Measurements from ENCODE around the gene CT55.
"Not testable (repeated sequence)": the region's sequence is repeated elsewhere in the genome, so short reads cannot be mapped to it uniquely, and the experiment has no call there.

Gene CT55

GRCh38 chrX:135154688-135155087 lies 16.5 kb downstream of the CT55 start:
- not testable (repeated sequence) for H3K27me3 ChIP-seq (ENCODE audit: insufficient read depth, low read length); H2BK12ac ChIP-seq (ENCODE audit: low read length); H3K36me3 ChIP-seq (ENCODE audit: control insufficient read depth in 1 of 2, insufficient read depth in 2 of 2, low read length in 2 of 2); H2BK120ac ChIP-seq (ENCODE audit: insufficient read depth, low read length, poor library complexity); H3K27ac ChIP-seq (ENCODE audit: low read depth, low read length); H2AFZ ChIP-seq (ENCODE audit: insufficient read depth, low read length, poor library complexity); H3K4me2 ChIP-seq (ENCODE audit: low read length); H3K23ac ChIP-seq (ENCODE audit: low read length); H2BK5ac ChIP-seq (ENCODE audit: low read depth, low read length, poor library complexity); H4K91ac ChIP-seq (ENCODE audit: low read depth, low read length); H3K79me2 ChIP-seq (ENCODE audit: control insufficient read depth, insufficient read depth, low read length, poor library complexity); DNase-seq; H3K4me3 ChIP-seq (ENCODE audit: low read depth, low read length); H4K12ac ChIP-seq (ENCODE audit: low read depth, low read length); H3K9ac ChIP-seq (ENCODE audit: low read length); H3K4ac ChIP-seq (ENCODE audit: low read depth, low read length); H2AK5ac ChIP-seq (ENCODE audit: low read length); H3K18ac ChIP-seq (ENCODE audit: low read length); H3K9me3 ChIP-seq (ENCODE audit: insufficient read depth, low read depth, low read length); H3K14ac ChIP-seq (ENCODE audit: low read length); H3K79me1 ChIP-seq (ENCODE audit: low read length); H4K8ac ChIP-seq (ENCODE audit: low read depth, low read length); H3K4me1 ChIP-seq (ENCODE audit: control insufficient read depth in 1 of 2, insufficient read depth in 2 of 2, low read length in 2 of 2)
- no CpG with 5 or more reads among the region's 3 CpGs for WGBS (ENCODE audit: extremely low coverage, insufficient coverage, insufficient read length)

DNA sequence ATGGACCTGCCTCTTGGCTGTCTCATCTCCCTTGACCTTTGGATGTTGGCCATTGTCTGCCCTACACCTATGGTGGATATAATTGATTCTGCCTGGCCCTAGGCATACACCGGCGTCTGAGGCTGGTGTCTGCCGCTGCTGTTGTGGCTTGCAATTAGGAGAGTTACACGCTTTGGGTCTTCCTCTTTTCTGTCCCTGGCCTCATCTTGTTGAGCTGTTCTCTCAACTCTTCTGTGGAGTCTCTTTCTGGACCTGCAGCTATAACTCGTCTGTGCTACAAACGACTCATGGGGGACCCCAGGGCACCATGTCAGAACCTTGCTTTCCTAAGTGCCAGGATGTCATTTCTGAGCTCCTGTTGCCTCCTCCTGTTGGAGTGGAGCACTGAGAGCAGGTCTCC lies 45.1 kb downstream of the CT55 start:
- not testable (repeated sequence) for H3K9ac ChIP-seq (ENCODE audit: low read length); H4K8ac ChIP-seq (ENCODE audit: low read depth, low read length); H4K12ac ChIP-seq (ENCODE audit: low read depth, low read length); H2BK12ac ChIP-seq (ENCODE audit: low read length); H3K36me3 ChIP-seq (ENCODE audit: control insufficient read depth in 1 of 2, insufficient read depth in 2 of 2, low read length in 2 of 2); H4K91ac ChIP-seq (ENCODE audit: low read depth, low read length); H2BK5ac ChIP-seq (ENCODE audit: low read depth, low read length, poor library complexity); H3K79me1 ChIP-seq (ENCODE audit: low read length); H3K9me3 ChIP-seq (ENCODE audit: insufficient read depth, low read depth, low read length); H3K27ac ChIP-seq (ENCODE audit: low read depth, low read length); H3K4me2 ChIP-seq (ENCODE audit: low read length); H3K79me2 ChIP-seq (ENCODE audit: control insufficient read depth, insufficient read depth, low read length, poor library complexity); H2AK5ac ChIP-seq (ENCODE audit: low read length); H2BK120ac ChIP-seq (ENCODE audit: insufficient read depth, low read length, poor library complexity); DNase-seq; H3K4me1 ChIP-seq (ENCODE audit: control insufficient read depth in 1 of 2, insufficient read depth in 2 of 2, low read length in 2 of 2); H2AFZ ChIP-seq (ENCODE audit: insufficient read depth, low read length, poor library complexity); H3K23ac ChIP-seq (ENCODE audit: low read length); H3K4ac ChIP-seq (ENCODE audit: low read depth, low read length); H3K4me3 ChIP-seq (ENCODE audit: low read depth, low read length); H3K18ac ChIP-seq (ENCODE audit: low read length); H3K27me3 ChIP-seq (ENCODE audit: insufficient read depth, low read length); H3K14ac ChIP-seq (ENCODE audit: low read length)
- whole genome bisulfite sequencing (ENCODE audit: extremely low coverage, insufficient coverage, insufficient read length): no CpG with 5 or more reads among the region's 6 CpGs

- H2AFZ ChIP-seq (ENCODE audit: insufficient read depth, low read length, poor library complexity); H3K4me2 ChIP-seq (ENCODE audit: low read length); DNase-seq; H3K4ac ChIP-seq (ENCODE audit: low read depth, low read length); H3K4me3 ChIP-seq (ENCODE audit: low read depth, low read length); H3K27me3 ChIP-seq (ENCODE audit: insufficient read depth, low read length); H2AK5ac ChIP-seq (ENCODE audit: low read length); H3K14ac ChIP-seq (ENCODE audit: low read length); H3K27ac ChIP-seq (ENCODE audit: low read depth, low read length); H4K91ac ChIP-seq (ENCODE audit: low read depth, low read length); H3K23ac ChIP-seq (ENCODE audit: low read length); H3K9ac ChIP-seq (ENCODE audit: low read length); H2BK120ac ChIP-seq (ENCODE audit: insufficient read depth, low read length, poor library complexity); H3K79me2 ChIP-seq (ENCODE audit: control insufficient read depth, insufficient read depth, low read length, poor library complexity); H3K9me3 ChIP-seq (ENCODE audit: insufficient read depth, low read depth, low read length); H3K79me1 ChIP-seq (ENCODE audit: low read length); H3K4me1 ChIP-seq (ENCODE audit: control insufficient read depth in 1 of 2, insufficient read depth in 2 of 2, low read length in 2 of 2); H2BK12ac ChIP-seq (ENCODE audit: low read length); H4K12ac ChIP-seq (ENCODE audit: low read depth, low read length); H4K8ac ChIP-seq (ENCODE audit: low read depth, low read length); H3K18ac ChIP-seq (ENCODE audit: low read length); H2BK5ac ChIP-seq (ENCODE audit: low read depth, low read length, poor library complexity); H3K36me3 ChIP-seq (ENCODE audit: control insufficient read depth in 1 of 2, insufficient read depth in 2 of 2, low read length in 2 of 2): not testable (repeated sequence)
- WGBS (ENCODE audit: extremely low coverage, insufficient coverage, insufficient read length): no CpG with 5 or more reads among the region's 1 CpG
Measured at GRCh38 chrX:135120056-135120576, 51.1 kb downstream of the CT55 start, which contains the start of gene ETDB. TSS of gene ETDB (minus strand) at chrX:135120526. CDS start at chrX:135119261, 1,265 bp downstream.

GRCh38 chrX:135116064-135116463 lies 55.1 kb downstream of the CT55 start:
- not testable (repeated sequence) for H3K79me1 ChIP-seq (ENCODE audit: low read length); H4K8ac ChIP-seq (ENCODE audit: low read depth, low read length); H3K18ac ChIP-seq (ENCODE audit: low read length); H4K91ac ChIP-seq (ENCODE audit: low read depth, low read length); H3K9me3 ChIP-seq (ENCODE audit: insufficient read depth, low read depth, low read length); H3K27ac ChIP-seq (ENCODE audit: low read depth, low read length); H3K23ac ChIP-seq (ENCODE audit: low read length); H3K4me3 ChIP-seq (ENCODE audit: low read depth, low read length); H3K4ac ChIP-seq (ENCODE audit: low read depth, low read length); H2AFZ ChIP-seq (ENCODE audit: insufficient read depth, low read length, poor library complexity); H2AK5ac ChIP-seq (ENCODE audit: low read length); H3K14ac ChIP-seq (ENCODE audit: low read length); H2BK5ac ChIP-seq (ENCODE audit: low read depth, low read length, poor library complexity); H2BK120ac ChIP-seq (ENCODE audit: insufficient read depth, low read length, poor library complexity); H2BK12ac ChIP-seq (ENCODE audit: low read length); H3K4me2 ChIP-seq (ENCODE audit: low read length); H3K79me2 ChIP-seq (ENCODE audit: control insufficient read depth, insufficient read depth, low read length, poor library complexity); H3K9ac ChIP-seq (ENCODE audit: low read length); H3K4me1 ChIP-seq (ENCODE audit: control insufficient read depth in 1 of 2, insufficient read depth in 2 of 2, low read length in 2 of 2); H3K27me3 ChIP-seq (ENCODE audit: insufficient read depth, low read length); DNase-seq; H4K12ac ChIP-seq (ENCODE audit: low read depth, low read length); H3K36me3 ChIP-seq (ENCODE audit: control insufficient read depth in 1 of 2, insufficient read depth in 2 of 2, low read length in 2 of 2)
- no CpG with 5 or more reads among the region's 2 CpGs for WGBS (ENCODE audit: extremely low coverage, insufficient coverage, insufficient read length)
